ENCODE results near the gene COLEC11.

Gene COLEC11

DNA sequence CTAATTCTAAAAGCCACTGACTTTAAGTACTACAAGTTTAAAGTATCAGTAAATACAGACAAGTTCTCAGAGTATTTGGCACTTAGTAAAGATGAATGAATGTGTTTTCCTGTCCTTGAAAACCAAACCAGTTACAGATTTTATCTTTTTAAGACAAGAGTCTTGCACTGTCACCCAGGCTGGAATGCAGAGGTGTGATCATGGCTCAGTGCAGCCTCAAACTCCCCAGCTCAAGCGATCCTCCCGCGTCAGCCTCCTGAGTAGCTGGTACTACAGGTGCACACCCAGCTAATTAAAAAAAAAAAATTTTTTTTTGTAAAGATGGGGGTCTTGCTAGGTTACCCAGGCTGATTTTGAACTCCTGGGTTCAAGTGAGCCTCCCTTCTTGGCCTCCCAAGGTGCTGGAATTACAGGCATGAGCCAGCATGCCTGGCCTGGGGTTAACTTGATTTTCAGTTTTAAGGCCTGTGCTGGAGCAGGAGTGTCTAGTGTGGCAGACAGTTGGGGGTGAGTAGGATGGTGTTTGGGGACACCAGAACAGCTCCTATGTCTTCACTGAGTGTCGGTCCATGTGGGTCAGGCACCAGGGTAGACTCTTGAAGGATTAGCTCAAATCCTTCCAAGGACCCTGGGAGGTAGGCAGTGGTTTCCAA, 10.2 kb upstream of the COLEC11 start:
- TF ChIP-seq GLIS1 (tag by site-specific recombination; IDR thresholded peaks at IDR 0.05) (peak; percentile 75), ZNF335 (tag by site-specific recombination; conservative IDR thresholded peaks at IDR 0.05) (0 out of 2 replicates have a peak, but pooled peaks have one; percentile 15), ZNF433 (tag by site-specific recombination; IDR thresholded peaks at IDR 0.05; ENCODE audit: low read depth) (no peak)
- CTCF ChIA-PET = interaction anchor here (1.4 kb wide), 1 partner anchor 11 kb away, joined by 3 read pairs; no protein-coding TSS in a partner anchor
- H3K36me3 ChIP-seq (ENCODE audit: control insufficient read depth in 2 of 2, insufficient read depth in 1 of 2, low read length in 2 of 2) = peaks cover 11 to 50% of the 10 kb centered on the region in 2 experiments
- no peak overlapping the region for H3K4me3 ChIP-seq (ENCODE audit: low read depth, low read length)
- no peaks in the 10 kb centered on the region for H3K9me3 ChIP-seq (ENCODE audit: control insufficient read depth, insufficient read depth, low read depth, low read length)
- H3K4me1 ChIP-seq (ENCODE audit: control insufficient read depth, insufficient read depth, low read length) = no peaks in the 10 kb centered on the region; the same call in 1 of the 2 replicates
- no peak overlapping the region for H3K27ac ChIP-seq (ENCODE audit: extremely low read depth, low read depth, low read length)
- POLR2A ChIA-PET = interaction anchor here (0.8 to 3.4 kb wide), 3 partner anchors 9 to 27 kb away, joined by 5 to 15 read pairs (median 7); partner anchors contain the start of gene RNASEH1

DNA sequence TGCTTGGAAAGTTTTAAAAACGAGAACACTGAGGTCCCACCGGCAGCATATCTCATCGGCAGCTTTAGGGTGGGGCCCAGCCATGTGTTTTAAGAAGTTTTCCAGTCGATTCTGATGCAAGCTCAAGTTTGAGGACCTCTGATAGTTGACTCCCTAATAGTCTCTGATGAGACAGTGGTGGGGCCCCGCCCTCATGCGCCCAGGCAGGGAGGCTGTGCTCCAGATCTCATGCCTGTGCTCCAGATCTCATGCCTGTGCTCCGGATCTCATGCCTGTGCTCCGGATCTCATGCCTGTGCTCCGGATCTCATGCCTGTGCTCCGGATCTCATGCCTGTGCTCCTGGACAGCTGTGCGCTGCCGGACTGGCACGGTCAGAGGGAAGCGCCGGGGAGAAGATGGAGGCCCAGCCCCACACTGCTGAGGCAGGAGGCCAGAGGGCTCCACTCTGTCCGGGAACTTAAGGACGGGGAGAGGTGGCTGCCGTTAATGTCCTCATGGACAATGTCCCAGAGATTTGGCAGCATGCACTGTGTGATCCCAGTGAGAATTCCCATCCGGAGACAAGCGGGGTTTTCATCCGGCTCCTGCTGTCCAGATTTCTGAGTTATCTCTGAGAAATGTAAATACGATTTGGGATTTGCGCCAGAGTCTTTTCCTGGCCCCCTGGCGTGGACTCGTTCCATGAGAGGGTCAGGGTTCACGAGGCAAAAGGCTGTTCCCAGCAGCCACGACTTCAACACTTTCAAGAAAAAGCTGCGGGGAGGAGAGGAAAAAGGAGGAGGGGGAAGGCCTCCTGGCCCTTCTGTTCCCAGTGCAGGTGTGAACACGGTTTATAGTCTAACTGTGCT, 9.4 kb upstream of the COLEC11 start:
- H3K4me3 ChIP-seq (ENCODE audit: low read depth, low read length) = no peak overlapping the region
- H3K36me3 ChIP-seq (ENCODE audit: control insufficient read depth in 2 of 2, insufficient read depth in 1 of 2, low read length in 2 of 2) = peaks cover 9 to 42% of the 10 kb centered on the region in 2 experiments
- H3K27ac ChIP-seq (ENCODE audit: extremely low read depth, low read depth, low read length) = no peak overlapping the region
- no peaks in the 10 kb centered on the region; the same call in 1 of the 2 replicates for H3K4me1 ChIP-seq (ENCODE audit: control insufficient read depth, insufficient read depth, low read length)
- H3K9me3 ChIP-seq (ENCODE audit: control insufficient read depth, insufficient read depth, low read depth, low read length) = no peaks in the 10 kb centered on the region
- ChIA-PET CTCF (no interaction called here), POLR2A (interaction anchor here (0.8 to 3.4 kb wide), 3 partner anchors 10 to 27 kb away, joined by 5 to 15 read pairs (median 7); partner anchors contain the start of gene RNASEH1)
- TF ChIP-seq ZNF626 (tag by site-specific recombination; IDR thresholded peaks at IDR 0.05) (no peak), ZSCAN30 (tag by site-specific recombination; IDR thresholded peaks at IDR 0.05) (no peak), ZNF140 (tag by site-specific recombination; IDR thresholded peaks at IDR 0.05) (no peak), ZNF391 (tag by site-specific recombination; IDR thresholded peaks at IDR 0.05; ENCODE audit: borderline replicate concordance, low read depth) (no peak), ZNF501 (tag by site-specific recombination; IDR thresholded peaks at IDR 0.05) (no peak), ZNF544 (tag by site-specific recombination; IDR thresholded peaks at IDR 0.05) (no peak), ZNF558 (tag by site-specific recombination; IDR thresholded peaks at IDR 0.05) (no peak), ZNF394 (tag by site-specific recombination; IDR thresholded peaks at IDR 0.05; ENCODE audit: borderline replicate concordance) (no peak), ZNF302 (tag by site-specific recombination; IDR thresholded peaks at IDR 0.05; ENCODE audit: low read depth) (no peak), GLIS1 (tag by site-specific recombination; IDR thresholded peaks at IDR 0.05) (peak; percentile 39), KLF16 (tag by site-specific recombination; IDR thresholded peaks at IDR 0.05) (no peak), ZNF37A (tag by site-specific recombination; IDR thresholded peaks at IDR 0.05) (no peak), ZNF521 (tag by site-specific recombination; IDR thresholded peaks at IDR 0.05) (no peak)
- TF ChIP-seq, protein P1, sequence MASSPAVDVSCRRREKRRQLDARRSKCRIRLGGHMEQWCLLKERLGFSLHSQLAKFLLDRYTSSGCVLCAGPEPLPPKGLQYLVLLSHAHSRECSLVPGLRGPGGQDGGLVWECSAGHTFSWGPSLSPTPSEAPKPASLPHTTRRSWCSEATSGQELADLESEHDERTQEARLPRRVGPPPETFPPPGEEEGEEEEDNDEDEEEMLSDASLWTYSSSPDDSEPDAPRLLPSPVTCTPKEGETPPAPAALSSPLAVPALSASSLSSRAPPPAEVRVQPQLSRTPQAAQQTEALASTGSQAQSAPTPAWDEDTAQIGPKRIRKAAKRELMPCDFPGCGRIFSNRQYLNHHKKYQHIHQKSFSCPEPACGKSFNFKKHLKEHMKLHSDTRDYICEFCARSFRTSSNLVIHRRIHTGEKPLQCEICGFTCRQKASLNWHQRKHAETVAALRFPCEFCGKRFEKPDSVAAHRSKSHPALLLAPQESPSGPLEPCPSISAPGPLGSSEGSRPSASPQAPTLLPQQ (tag by site-specific recombination; IDR thresholded peaks at IDR 0.05) = 0 out of 2 replicates have a peak, but pooled peaks have one; percentile 26
- TF ChIP-seq, protein P2, sequence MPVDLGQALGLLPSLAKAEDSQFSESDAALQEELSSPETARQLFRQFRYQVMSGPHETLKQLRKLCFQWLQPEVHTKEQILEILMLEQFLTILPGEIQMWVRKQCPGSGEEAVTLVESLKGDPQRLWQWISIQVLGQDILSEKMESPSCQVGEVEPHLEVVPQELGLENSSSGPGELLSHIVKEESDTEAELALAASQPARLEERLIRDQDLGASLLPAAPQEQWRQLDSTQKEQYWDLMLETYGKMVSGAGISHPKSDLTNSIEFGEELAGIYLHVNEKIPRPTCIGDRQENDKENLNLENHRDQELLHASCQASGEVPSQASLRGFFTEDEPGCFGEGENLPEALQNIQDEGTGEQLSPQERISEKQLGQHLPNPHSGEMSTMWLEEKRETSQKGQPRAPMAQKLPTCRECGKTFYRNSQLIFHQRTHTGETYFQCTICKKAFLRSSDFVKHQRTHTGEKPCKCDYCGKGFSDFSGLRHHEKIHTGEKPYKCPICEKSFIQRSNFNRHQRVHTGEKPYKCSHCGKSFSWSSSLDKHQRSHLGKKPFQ (tag by site-specific recombination; IDR thresholded peaks at IDR 0.05) = peak; percentile 39; the same call in 1 of the 2 replicates
- TF ChIP-seq, protein P3, sequence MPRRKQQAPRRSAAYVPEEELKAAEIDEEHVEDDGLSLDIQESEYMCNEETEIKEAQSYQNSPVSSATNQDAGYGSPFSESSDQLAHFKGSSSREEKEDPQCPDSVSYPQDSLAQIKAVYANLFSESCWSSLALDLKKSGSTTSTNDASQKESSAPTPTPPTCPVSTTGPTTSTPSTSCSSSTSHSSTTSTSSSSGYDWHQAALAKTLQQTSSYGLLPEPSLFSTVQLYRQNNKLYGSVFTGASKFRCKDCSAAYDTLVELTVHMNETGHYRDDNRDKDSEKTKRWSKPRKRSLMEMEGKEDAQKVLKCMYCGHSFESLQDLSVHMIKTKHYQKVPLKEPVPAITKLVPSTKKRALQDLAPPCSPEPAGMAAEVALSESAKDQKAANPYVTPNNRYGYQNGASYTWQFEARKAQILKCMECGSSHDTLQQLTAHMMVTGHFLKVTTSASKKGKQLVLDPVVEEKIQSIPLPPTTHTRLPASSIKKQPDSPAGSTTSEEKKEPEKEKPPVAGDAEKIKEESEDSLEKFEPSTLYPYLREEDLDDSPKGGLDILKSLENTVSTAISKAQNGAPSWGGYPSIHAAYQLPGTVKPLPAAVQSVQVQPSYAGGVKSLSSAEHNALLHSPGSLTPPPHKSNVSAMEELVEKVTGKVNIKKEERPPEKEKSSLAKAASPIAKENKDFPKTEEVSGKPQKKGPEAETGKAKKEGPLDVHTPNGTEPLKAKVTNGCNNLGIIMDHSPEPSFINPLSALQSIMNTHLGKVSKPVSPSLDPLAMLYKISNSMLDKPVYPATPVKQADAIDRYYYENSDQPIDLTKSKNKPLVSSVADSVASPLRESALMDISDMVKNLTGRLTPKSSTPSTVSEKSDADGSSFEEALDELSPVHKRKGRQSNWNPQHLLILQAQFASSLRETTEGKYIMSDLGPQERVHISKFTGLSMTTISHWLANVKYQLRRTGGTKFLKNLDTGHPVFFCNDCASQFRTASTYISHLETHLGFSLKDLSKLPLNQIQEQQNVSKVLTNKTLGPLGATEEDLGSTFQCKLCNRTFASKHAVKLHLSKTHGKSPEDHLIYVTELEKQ (tag by site-specific recombination; IDR thresholded peaks at IDR 0.05; ENCODE audit: borderline replicate concordance) = no peak
- TF ChIP-seq, protein P4, sequence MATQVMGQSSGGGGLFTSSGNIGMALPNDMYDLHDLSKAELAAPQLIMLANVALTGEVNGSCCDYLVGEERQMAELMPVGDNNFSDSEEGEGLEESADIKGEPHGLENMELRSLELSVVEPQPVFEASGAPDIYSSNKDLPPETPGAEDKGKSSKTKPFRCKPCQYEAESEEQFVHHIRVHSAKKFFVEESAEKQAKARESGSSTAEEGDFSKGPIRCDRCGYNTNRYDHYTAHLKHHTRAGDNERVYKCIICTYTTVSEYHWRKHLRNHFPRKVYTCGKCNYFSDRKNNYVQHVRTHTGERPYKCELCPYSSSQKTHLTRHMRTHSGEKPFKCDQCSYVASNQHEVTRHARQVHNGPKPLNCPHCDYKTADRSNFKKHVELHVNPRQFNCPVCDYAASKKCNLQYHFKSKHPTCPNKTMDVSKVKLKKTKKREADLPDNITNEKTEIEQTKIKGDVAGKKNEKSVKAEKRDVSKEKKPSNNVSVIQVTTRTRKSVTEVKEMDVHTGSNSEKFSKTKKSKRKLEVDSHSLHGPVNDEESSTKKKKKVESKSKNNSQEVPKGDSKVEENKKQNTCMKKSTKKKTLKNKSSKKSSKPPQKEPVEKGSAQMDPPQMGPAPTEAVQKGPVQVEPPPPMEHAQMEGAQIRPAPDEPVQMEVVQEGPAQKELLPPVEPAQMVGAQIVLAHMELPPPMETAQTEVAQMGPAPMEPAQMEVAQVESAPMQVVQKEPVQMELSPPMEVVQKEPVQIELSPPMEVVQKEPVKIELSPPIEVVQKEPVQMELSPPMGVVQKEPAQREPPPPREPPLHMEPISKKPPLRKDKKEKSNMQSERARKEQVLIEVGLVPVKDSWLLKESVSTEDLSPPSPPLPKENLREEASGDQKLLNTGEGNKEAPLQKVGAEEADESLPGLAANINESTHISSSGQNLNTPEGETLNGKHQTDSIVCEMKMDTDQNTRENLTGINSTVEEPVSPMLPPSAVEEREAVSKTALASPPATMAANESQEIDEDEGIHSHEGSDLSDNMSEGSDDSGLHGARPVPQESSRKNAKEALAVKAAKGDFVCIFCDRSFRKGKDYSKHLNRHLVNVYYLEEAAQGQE (tag by site-specific recombination; IDR thresholded peaks at IDR 0.05) = no peak
- TF ChIP-seq, protein P5, sequence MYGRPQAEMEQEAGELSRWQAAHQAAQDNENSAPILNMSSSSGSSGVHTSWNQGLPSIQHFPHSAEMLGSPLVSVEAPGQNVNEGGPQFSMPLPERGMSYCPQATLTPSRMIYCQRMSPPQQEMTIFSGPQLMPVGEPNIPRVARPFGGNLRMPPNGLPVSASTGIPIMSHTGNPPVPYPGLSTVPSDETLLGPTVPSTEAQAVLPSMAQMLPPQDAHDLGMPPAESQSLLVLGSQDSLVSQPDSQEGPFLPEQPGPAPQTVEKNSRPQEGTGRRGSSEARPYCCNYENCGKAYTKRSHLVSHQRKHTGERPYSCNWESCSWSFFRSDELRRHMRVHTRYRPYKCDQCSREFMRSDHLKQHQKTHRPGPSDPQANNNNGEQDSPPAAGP (tag by site-specific recombination; IDR thresholded peaks at IDR 0.05) = no peak

All from HEK293 (cell line).